ENCODE measurements around the gene SSBP3.
"Not testable (repeated sequence)": the region's sequence is repeated elsewhere in the genome, so short reads cannot be mapped to it uniquely, and the experiment has no call there.

GRCh38 chr1:54389608-54390007, 16.6 kb downstream of the SSBP3 start:
- not testable (repeated sequence) for TF ChIP-seq ISL1 (CRISPR knock-in tag; IDR thresholded peaks at IDR 0.05); OSR1 (CRISPR knock-in tag; IDR thresholded peaks at IDR 0.05); PATZ1 (CRISPR knock-in tag; IDR thresholded peaks at IDR 0.05; ENCODE audit: borderline replicate concordance)

Data from SK-N-SH treated with all-trans-retinoic acid at 6 μM for 48 hours (cell line).